IMR-90 (cell line): ENCODE results near the gene ITGA6.

Experiments
- MAFK ChIP-seq: IDR thresholded peaks from 2 replicates; pipeline ENCODE4 v1.6.1; 2012; ENCODE audit warnings: low read depth, low read length, improper control_type of control experiment
- NFE2L2 ChIP-seq: fragments of 150-350 bp; IDR thresholded peaks from 2 replicates; pipeline ENCODE4 v1.6.1; 2016; ENCODE audit warnings: low read depth, mild to moderate bottlenecking, low read length
- POLR2A ChIP-seq: IDR thresholded peaks from 2 replicates; pipeline ENCODE4 v1.6.1; 2012; ENCODE audit warnings: mild to moderate bottlenecking, low read depth, low read length
- RAD21 ChIP-seq: IDR thresholded peaks from 2 replicates; pipeline ENCODE4 v1.6.1; 2012; ENCODE audit warnings: low read length, improper control_type of control experiment
- SMC3 ChIP-seq: fragments of 150-350 bp; IDR thresholded peaks from 2 replicates; pipeline ENCODE4 v1.6.1; 2016; ENCODE audit warnings: low read depth, mild to moderate bottlenecking, antibody characterized with exemption, low read length, moderate library complexity
- TF ChIP-seq, protein P1 (sequence below): conservative IDR thresholded peaks from 2 replicates; pipeline ENCODE4 v1.5.1; 2012; ENCODE audit warnings: mild to moderate bottlenecking, low read depth, low read length, improper control_type of control experiment
- TF ChIP-seq, protein P2 (sequence below): fragments of 150-350 bp; IDR thresholded peaks from 2 replicates; pipeline ENCODE4 v1.6.1; 2017; ENCODE audit warnings: mild to moderate bottlenecking, antibody characterized with exemption, low read length, low read depth

DNA sequence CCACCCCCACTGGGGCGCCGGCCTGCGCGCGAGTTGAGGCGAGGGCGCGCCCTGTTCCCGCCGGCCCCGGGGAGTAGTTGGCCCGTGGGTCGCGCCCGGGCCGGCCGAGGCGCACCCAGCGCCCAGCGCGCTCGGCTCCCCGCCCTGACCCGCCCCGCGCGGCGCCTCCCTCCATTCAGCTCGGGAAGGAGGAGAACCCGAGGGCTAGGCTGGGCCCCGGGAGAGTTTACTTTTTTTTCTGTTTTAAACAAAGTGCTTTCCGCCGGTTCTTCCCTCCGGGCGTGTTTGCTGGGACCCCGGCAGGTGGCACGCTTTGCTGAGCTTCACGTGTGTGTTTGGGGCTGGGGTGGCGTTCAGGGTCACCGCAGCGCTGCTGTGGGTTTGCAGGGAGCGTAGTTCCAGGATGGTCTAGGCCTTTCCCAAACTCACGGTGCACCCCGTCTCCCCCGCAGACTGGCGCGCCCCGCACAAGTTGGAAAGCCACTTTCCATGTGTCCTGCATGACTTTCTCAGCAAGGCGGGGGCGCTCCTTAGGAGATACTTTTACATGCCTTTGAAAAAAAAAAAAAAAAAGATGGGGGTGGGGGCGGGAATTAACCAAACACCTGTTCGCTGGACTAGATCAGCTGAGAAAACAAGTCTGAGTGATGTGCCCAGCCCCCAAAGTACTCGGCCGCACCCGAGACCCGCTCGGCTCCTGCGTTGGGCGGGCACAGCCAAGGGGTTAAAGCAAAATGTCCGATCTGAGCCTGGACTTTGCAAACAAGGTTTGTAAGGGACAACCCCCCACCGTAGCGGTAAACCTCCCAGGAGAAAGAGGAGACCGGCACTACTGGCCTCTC, 825 bp downstream of the ITGA6 start:
- TF ChIP-seq, protein P1, sequence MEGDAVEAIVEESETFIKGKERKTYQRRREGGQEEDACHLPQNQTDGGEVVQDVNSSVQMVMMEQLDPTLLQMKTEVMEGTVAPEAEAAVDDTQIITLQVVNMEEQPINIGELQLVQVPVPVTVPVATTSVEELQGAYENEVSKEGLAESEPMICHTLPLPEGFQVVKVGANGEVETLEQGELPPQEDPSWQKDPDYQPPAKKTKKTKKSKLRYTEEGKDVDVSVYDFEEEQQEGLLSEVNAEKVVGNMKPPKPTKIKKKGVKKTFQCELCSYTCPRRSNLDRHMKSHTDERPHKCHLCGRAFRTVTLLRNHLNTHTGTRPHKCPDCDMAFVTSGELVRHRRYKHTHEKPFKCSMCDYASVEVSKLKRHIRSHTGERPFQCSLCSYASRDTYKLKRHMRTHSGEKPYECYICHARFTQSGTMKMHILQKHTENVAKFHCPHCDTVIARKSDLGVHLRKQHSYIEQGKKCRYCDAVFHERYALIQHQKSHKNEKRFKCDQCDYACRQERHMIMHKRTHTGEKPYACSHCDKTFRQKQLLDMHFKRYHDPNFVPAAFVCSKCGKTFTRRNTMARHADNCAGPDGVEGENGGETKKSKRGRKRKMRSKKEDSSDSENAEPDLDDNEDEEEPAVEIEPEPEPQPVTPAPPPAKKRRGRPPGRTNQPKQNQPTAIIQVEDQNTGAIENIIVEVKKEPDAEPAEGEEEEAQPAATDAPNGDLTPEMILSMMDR: 0 out of 2 replicates have a peak, but pooled peaks have one; percentile 9
- TF ChIP-seq RAD21 (no peak), POLR2A (no peak), SMC3 (no peak), NFE2L2 (no peak), MAFK (no peak)
- TF ChIP-seq, protein P2, sequence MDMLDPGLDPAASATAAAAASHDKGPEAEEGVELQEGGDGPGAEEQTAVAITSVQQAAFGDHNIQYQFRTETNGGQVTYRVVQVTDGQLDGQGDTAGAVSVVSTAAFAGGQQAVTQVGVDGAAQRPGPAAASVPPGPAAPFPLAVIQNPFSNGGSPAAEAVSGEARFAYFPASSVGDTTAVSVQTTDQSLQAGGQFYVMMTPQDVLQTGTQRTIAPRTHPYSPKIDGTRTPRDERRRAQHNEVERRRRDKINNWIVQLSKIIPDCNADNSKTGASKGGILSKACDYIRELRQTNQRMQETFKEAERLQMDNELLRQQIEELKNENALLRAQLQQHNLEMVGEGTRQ: no peak
